ENCODE results near the gene NR2C2AP.

GRCh38 chr19:19215792-19216191, 12.6 kb upstream of the NR2C2AP start:
- TF ChIP-seq EZH2 (IDR thresholded peaks at IDR 0.05) (no peak), POLR2AphosphoS5 (IDR thresholded peaks at IDR 0.05; ENCODE audit: borderline replicate concordance, low read depth, low read length) (no peak), FOXP2 (optimal IDR thresholded peaks at IDR 0.05; ENCODE audit: control extremely low read depth, extremely low read length, insufficient read depth) (no peak)

Data from SK-N-MC (cell line).